Measurements from ENCODE around the gene TP53BP2.
"Not testable (repeated sequence)": the region's sequence is repeated elsewhere in the genome, so short reads cannot be mapped to it uniquely, and the experiment has no call there.

TP53BP2 gene

GRCh38 chr1:223878598-223879325 lies 33.0 kb upstream of the TP53BP2 start:
- H3K4me3 ChIP-seq (ENCODE audit: low read length), result no peak overlapping the region
- no peak for TF ChIP-seq CTCF (conservative IDR thresholded peaks at IDR 0.05; ENCODE audit: low read depth, low read length)
- no peak for DNase-seq (ENCODE audit: low read depth)

GRCh38 chr1:223877804-223878203 lies 32.1 kb upstream of the TP53BP2 start:
- H3K4me3 ChIP-seq (ENCODE audit: low read length), result no peak overlapping the region
- DNase-seq (ENCODE audit: low read depth), result no peak
- TF ChIP-seq CTCF (conservative IDR thresholded peaks at IDR 0.05; ENCODE audit: low read depth, low read length), result no peak

- no peak for TF ChIP-seq CTCF (conservative IDR thresholded peaks at IDR 0.05; ENCODE audit: low read depth, low read length)
Measured at GRCh38 chr1:223876590-223876989, 30.8 kb upstream of the TP53BP2 start.

GRCh38 chr1:223873044-223873443 lies 27.3 kb upstream of the TP53BP2 start:
- no peak for DNase-seq (ENCODE audit: low read depth)
- no peak overlapping the region for H3K4me3 ChIP-seq (ENCODE audit: low read length)
- no peak for TF ChIP-seq CTCF (conservative IDR thresholded peaks at IDR 0.05; ENCODE audit: low read depth, low read length)

More at GRCh38 chr1:223876590-223876989, 30.8 kb upstream of the TP53BP2 start:
- no peak for DNase-seq (ENCODE audit: low read depth)
- no peak overlapping the region for H3K4me3 ChIP-seq (ENCODE audit: low read length)

- DNase-seq (ENCODE audit: low read depth), result no peak
- no peak overlapping the region for H3K4me3 ChIP-seq (ENCODE audit: low read length)
- TF ChIP-seq CTCF (conservative IDR thresholded peaks at IDR 0.05; ENCODE audit: low read depth, low read length), result no peak
Measured at GRCh38 chr1:223872308-223872901, 26.7 kb upstream of the TP53BP2 start.

GRCh38 chr1:223870617-223871574 lies 25.1 kb upstream of the TP53BP2 start:
- no peak for TF ChIP-seq CTCF (conservative IDR thresholded peaks at IDR 0.05; ENCODE audit: low read depth, low read length)
- H3K4me3 ChIP-seq (ENCODE audit: low read length), result no peak overlapping the region
- no peak for DNase-seq (ENCODE audit: low read depth)

GRCh38 chr1:223864599-223865368 lies 19.0 kb upstream of the TP53BP2 start:
- not testable (repeated sequence) for H3K4me3 ChIP-seq (ENCODE audit: low read length); DNase-seq (ENCODE audit: low read depth)
